Hypothalamus (tissue), 51 donors: ENCODE results near the gene IREB2.
"Not testable (repeated sequence)": the region's sequence is repeated elsewhere in the genome, so short reads cannot be mapped to it uniquely, and the experiment has no call there.

Experiments used
- DNase-seq, 51 donors: peaks; one replicate each; lab custom pipeline; 2025; lab: John Stamatoyannopoulos, UW

Gene IREB2

DNA sequence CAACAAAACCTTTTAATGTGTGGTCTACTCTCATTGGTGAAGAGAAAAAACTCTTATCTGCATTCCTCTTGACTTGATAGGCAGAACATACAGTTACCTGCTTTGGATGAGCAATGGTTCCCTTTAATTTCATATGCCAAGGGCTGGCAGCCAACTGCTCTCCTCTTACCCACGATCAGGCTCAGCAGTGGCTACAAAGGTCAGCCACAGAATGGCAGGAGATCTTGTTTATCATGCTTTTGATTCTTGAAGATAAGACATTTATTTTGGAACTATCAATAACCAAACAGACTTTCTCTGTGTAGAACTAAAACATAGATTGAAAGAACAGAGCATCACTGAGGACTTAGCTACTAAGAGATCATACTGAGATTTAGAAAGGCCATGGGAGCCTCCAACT, 6.1 kb upstream of the IREB2 start:
- DNase-seq: no peak

GRCh38 chr15:78432664-78433063, 5.4 kb upstream of the IREB2 start:
- no peak for DNase-seq

GRCh38 chr15:78434134-78434533, 3.9 kb upstream of the IREB2 start:
- no peak for DNase-seq

DNA sequence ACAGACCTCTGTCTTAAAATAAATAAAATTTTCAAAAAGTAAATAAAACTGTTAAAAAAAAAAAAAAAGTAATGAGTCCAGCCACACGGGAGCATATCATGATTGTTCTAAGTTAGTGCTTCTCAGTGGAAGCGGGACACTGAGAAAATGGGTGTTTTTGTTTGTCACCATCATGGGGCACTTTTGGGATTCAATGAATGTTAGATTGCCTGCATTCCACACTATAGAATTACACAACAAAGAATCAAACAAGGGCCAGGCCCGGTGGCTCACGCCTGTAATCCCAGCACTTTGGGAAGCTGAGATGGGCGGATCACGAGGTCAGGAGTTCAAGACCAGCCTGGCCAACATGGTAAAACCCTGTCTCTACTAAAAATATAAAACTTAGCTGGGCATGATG, 3.3 kb upstream of the IREB2 start:
- DNase-seq: not testable (repeated sequence)

GRCh38 chr15:78437107-78437761, 782 bp upstream of the IREB2 start:
- DNase-seq: no peak

DNA sequence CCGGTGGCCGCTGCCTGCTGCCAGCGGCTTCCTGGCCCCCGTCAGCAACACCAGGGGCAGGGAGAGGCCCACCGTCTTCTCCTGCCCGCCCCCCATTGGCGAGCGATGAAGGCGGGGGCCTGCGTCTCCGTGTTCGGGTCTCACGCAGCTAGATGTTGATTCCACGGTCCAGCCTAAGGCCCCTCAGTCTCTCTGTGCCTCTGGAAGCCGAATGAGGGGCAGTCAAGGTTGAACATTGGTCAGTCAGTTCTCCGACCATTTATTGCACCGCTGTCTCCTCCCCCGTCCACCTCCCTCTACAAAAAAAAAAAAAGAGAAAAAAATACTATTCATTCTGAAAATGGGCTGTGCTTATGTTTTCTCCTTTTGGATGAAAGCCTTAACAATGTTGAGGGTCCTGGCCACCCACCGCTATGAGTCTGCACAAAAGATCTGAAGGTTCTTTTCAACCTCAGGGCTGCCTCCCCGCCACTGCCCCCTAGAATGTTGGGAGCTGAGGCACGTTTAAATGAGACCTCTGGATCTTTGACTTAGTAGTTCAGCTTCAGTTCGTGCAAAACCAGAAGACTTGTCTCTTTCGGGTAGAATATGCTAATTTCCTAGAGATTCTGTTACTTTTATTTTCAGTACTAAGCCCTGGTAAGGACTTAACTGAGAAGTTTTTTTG, 736 bp downstream of the IREB2 start:
- DNase-seq: peak in 7 of 51 donors; percentile 3 to 70 (median 35)

DNA sequence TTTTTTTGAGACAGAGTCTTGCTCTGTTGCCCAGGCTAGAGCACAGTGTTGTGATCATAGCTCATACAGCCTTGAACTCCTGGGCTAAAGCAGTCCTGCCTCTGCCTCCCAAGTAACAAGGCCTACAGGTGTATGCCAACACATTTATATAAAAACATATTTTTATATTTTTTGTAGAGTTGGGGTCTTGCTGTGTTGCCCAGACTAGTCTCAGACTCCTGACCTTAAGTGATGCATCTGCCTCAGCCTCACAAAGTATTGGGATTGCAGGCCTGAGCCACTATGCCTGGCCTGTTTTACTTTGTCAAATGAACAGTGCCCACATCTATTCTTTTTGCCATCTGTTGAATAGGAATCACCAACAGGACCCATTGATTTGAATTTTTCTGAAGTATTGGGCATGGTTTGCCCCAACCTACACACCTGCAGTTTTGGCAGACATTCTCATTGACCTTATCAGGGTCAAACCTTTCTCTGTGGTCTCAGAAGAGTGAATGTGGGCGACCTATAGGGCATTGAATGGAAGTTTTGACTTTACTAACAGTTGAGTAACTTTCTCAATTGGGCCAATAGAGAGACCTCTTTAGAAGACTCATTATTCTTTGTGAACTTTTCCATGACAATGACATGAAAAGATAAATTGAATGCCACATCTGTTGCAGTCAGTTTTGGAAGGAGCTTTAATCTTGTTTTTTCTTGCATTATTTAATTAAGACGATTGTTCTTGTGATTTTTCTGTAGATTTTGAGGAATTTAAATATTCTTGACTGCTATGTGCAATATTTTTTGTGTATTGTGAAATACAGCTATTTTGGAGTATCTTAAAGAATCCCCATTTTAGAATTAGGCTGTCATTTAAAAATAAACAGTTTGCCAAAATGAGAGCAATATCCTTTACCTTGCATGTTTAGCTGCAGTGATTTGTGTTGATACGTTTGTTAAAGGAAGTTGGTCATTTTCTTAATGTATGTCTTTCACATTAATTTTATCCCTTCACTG, 2.7 kb downstream of the IREB2 start:
- DNase-seq: no peak

DNA sequence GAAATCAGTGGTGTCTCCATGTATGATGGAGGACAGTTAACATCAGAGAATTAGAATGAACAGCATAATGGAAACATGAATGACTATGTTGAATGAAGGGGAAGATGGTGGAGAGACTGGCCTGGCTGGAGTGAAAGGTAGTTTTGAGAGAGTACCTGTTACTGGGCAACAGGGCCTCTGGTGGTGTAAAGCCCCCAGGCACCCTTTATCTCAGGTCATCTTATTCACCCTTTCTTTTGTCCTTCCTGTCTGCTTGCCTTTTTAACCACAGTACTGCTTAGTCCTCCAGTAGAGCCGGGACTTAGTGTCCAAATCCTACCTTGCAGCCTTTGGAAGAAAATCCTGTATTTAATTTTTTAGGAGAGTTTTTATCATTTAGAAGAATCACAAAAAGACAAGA, 6.2 kb downstream of the IREB2 start:
- no peak for DNase-seq

GRCh38 chr15:78445875-78446274, 7.9 kb downstream of the IREB2 start:
- DNase-seq: no peak

GRCh38 chr15:78446551-78446950, 8.5 kb downstream of the IREB2 start:
- no peak for DNase-seq

DNA sequence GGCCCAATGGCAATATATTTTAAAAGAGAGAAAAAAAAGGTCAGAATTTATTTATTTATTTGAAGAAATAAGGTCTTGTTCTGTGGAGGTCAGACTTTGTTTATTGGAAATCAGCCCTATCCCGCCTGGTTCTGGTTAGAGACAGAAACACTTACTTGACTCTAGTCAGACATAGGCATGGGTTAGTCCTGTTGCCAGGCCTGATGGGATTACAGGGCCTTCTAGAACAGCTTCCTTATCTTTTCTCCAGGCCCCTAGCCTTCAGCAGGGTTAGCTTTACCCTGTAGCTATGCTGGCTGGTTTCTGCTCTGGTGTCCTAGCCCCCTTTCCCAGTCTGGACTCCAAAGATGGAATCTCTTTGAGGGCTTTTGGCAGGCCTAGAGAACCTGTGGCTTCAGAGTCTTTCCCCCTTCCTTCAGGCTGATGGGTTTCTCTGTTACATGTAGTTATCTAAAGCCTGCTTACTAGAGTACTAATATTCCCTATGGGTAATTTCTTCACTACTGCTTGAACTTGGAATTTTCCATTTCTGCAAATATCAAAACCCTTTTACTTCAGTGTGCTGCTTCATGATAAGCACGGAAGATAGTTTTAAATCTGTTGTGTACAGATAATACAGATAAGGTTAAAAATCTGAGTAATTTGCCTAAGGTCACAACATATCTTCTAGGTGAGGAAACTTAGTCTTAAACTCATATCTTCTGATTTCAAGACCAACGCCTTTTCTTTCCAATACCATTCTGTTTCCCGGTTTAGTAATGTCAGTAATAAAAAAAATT, 10.6 kb downstream of the IREB2 start:
- DNase-seq: no peak

DNA sequence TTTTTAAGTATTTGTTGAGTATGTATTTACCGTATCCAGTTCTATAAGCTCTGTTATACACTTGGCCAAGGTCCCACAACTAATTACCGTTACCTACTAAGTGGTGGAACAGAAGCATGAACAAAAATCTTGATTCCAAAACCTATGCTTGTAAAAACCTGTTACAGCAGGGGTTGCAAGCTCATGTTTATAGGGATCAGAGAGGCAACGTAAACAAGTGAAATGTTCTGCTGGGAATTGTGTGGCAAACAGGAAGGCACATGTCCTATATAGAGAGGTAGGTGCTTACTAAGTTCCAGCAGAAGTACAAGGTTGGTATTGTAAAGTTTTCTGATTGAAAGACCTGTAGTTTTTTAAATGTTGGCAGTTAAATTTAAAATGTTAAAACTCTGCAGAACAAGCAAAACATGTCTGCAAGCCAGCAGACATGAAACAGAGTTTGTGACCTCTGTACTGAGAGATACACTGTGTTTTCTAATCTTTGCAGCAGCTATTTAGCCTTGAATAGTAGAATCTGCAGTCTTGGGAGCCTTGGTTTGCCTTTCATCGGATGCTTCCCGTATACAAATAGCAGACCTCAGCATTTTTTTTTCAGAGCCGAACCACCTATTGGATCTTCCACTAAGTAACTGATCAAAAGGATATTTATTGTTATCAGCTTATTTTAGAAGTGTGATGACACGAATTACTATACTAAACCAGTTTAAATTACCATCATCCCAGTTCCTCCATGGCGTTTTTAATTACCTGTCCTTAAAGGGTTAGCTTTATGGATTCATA, 11.4 kb downstream of the IREB2 start:
- DNase-seq: no peak

DNA sequence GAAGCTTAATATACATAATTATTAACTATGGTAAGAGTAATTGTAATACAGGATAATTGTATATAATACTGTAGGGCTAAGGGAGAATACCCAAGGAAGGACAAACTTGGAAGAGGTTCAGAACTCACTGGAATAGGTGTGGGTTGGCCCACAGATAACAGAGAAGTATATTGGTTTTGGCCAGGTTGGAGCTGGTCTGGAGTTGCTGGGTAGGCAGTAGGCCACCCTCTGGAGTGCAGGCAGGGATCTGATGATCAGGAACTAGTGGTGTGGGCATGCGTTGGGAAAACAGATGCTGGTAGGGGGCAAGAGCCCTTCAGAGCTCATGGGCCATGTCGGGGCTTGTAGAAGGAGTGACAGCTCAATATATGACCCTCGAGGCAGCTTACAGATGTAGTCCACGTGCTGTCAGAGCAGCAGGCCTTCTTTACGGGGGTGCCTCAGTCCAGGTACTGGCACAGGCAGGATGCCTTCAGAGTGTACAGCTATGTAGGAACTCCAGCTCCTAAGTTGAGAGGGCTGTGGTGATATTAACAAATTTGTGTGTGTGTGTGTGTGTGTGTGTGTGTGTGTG, 12.4 kb downstream of the IREB2 start:
- no peak for DNase-seq

GRCh38 chr15:78452485-78452884, 14.5 kb downstream of the IREB2 start:
- no peak for DNase-seq

GRCh38 chr15:78453447-78453846, 15.4 kb downstream of the IREB2 start:
- DNase-seq: no peak

- no peak for DNase-seq
Measured at GRCh38 chr15:78454992-78455391, 17.0 kb downstream of the IREB2 start.

DNA sequence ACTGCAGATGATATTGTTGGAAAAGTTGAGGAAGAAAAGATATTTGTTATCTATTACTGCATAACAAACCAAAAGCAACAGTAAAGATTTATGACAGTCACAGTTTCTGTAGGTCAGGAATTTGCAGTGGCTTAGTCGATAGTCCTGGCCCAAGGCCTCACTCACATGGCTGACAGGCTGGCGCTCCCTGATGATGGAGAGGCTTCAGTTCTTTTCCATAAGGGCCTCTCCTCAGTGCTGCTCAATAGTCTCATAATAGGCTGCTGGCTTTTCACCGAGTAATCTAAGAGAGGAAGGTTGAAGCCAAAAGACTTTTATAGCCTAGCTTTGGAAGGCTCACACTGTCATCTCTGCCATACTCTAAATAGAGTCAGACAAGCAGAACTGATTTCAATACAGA, 17.7 kb downstream of the IREB2 start:
- peak in 4 of 51 donors; percentile 0 to 22 (median 10) for DNase-seq

GRCh38 chr15:78456426-78456825, 18.4 kb downstream of the IREB2 start:
- no peak for DNase-seq

GRCh38 chr15:78457101-78457500, 19.1 kb downstream of the IREB2 start:
- no peak for DNase-seq
